Measurements from ENCODE around the gene GDF15. TPM values are rescaled to one million over a fixed set of nuclear protein-coding genes. Genes with fewer than 3 reads are reported as not detected.

The GDF15 gene
- total RNA-seq, 2 donors from 2014 or later = 0.45 to 0.50 TPM

DNA sequence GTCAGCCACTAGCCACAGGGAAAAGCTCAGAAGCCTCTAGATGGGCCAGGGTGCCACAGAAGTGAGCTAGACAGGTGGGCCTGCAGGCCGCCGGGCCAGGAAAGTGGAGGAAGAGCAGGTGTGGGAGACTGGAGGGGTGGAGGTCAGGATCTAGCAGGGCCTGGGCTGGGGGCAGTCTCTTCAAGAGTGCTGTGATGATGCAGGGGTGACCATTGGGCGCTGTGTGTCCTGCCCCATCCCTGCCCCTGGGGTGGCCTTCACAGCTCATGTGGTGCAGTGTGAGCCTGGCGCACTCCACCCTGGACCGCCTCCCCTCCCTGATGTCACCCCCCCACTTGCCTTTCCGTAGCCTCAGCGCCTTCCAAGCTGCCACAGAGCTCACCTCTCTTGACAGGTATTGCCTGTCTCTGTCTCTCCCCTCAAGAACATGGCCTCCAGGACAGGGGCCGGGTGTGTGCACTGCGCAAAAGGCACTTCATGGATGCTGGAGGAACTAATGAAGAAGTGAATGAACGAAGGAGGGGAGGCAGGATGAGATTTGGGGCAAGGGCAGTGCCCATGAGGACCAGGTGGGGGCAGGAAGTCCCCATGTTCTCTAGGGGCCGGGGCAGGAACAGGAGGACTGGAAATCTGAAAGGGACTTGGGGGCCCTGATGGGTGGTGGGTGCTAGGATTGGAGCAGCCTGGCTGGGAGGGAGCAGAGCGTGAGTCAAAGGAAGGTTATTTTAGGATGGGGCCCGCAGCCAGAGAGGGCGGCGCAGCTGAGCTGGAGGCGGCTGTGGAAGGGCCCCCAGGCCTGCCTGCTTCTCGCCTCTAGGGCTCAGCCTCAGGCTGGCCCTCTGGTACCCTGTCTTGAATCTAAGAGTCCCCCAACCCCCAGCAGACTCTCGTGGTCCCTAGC, 39.8 kb downstream of the GDF15 start:
- Mint-ChIP-seq H3K4me1 (peaks cover 27% of the 10 kb centered on the region), H3K36me3 (ENCODE audit: low read depth) (peaks cover 19% of the 10 kb centered on the region), H3K9me3 (no peaks in the 10 kb centered on the region), H3K4me3 (no peak overlapping the region), H3K27ac (peak overlapping the region; percentile 68), H3K27me3 (no peaks in the 10 kb centered on the region)
- ATAC-seq (replicated peaks) = no peak

DNA sequence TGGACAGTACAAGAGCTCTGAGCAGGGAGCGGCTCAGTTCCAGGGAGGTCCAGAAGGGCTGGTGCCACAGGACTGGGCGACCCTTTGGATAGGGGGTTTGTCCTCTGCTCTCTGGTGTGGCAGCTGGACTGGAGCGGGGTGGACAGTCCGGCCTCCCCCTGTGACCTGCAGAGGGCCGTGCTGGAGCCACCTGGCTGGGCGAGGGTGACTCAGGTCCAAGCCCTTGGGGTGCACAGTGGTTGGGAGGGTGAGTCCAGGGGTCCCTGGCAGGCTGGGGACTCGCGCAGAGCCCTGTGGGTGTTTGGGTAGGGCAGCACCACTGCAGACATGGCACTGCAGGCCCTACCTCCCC, 40.4 kb downstream of the GDF15 start:
- no peak for ATAC-seq (replicated peaks)
- Mint-ChIP-seq H3K27me3 (no peaks in the 10 kb centered on the region), H3K36me3 (ENCODE audit: low read depth) (peaks cover 18% of the 10 kb centered on the region), H3K4me1 (peaks cover 23% of the 10 kb centered on the region), H3K9me3 (no peaks in the 10 kb centered on the region), H3K4me3 (no peak overlapping the region), H3K27ac (no peak overlapping the region)

GRCh38 chr19:18427080-18427742, 41.3 kb downstream of the GDF15 start:
- Mint-ChIP-seq H3K27me3 (no peaks in the 10 kb centered on the region), H3K36me3 (ENCODE audit: low read depth) (peaks cover 15% of the 10 kb centered on the region), H3K4me3 (no peak overlapping the region), H3K9me3 (no peaks in the 10 kb centered on the region), H3K4me1 (peaks cover 14% of the 10 kb centered on the region), H3K27ac (no peak overlapping the region)
- ATAC-seq (replicated peaks) = no peak

DNA sequence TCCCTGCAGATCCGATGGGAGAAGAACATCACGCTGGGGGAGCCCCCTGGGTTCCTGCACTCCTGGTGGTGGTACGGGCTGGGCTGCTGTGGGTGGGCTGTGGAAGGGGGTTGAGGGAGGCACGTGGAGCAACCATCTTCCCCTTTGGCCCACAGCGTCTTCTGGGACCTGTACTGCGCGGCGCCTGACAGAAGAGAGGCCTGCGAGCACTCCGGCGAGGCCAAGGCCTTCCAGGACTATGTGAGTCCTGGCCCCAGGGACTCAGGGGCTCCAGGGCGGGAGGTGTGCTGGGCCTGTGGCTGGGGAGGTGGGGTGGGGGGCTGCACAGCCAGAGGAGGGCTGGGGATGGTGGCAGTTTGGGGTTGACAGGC, 41.8 kb downstream of the GDF15 start:
- no peaks in the 10 kb centered on the region for H3K27me3 Mint-ChIP-seq
- H3K9me3 Mint-ChIP-seq = no peaks in the 10 kb centered on the region
- peaks cover 13% of the 10 kb centered on the region for H3K4me1 Mint-ChIP-seq
- peaks cover 13% of the 10 kb centered on the region for H3K36me3 Mint-ChIP-seq (ENCODE audit: low read depth)
- H3K4me3 Mint-ChIP-seq = no peak overlapping the region
- no peak for ATAC-seq (replicated peaks)
- no peak overlapping the region for H3K27ac Mint-ChIP-seq

GRCh38 chr19:18428173-18428786, 42.3 kb downstream of the GDF15 start:
- H3K4me1 Mint-ChIP-seq = peaks cover 7% of the 10 kb centered on the region
- ATAC-seq (replicated peaks) = no peak
- no peaks in the 10 kb centered on the region for H3K9me3 Mint-ChIP-seq
- H3K36me3 Mint-ChIP-seq (ENCODE audit: low read depth) = peaks cover 7% of the 10 kb centered on the region
- no peak overlapping the region for H3K4me3 Mint-ChIP-seq
- no peak overlapping the region for H3K27ac Mint-ChIP-seq
- no peaks in the 10 kb centered on the region for H3K27me3 Mint-ChIP-seq

GRCh38 chr19:18428787-18429674, 43.1 kb downstream of the GDF15 start:
- peak; percentile 87 for ATAC-seq (replicated peaks)
- no peak overlapping the region for H3K27ac Mint-ChIP-seq
- no peaks in the 10 kb centered on the region for H3K9me3 Mint-ChIP-seq
- peaks cover 7% of the 10 kb centered on the region for H3K4me1 Mint-ChIP-seq
- H3K27me3 Mint-ChIP-seq = no peaks in the 10 kb centered on the region
- H3K36me3 Mint-ChIP-seq (ENCODE audit: low read depth) = peaks cover 8% of the 10 kb centered on the region
- peak overlapping the region; percentile 48 for H3K4me3 Mint-ChIP-seq

DNA sequence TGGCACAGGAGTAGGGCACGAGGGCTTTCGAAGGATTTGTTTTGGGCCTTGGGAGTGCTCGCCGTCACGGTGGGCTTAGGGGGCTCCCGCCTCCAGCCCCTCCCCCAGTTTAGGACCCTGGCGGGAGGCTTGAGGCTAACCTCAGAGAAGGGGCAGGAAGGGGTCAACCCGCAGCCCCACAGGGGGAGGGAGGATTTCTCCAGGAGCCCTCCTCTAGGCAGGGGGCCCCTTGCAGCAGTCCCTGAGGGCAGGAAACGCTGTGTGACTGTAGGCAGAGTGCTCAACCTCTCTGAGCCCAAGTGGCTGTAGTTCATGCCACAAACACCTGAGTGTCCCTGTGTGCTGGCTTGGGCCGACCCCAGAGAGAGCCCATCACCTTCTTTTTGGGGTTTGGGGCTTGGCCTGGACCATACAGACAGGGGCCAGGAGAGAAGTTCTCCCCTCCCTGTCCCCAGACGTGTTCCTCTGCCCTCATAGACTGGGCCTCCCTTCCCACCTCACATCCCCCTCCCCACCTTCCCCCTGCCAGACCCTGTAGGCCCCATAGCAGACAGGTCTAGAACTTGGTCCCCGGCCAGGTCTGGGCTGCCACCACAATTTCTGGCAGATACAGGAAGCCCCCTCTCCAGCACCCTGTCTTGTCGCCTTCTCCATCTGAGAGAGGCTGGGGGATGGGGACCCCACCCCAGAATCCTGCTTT, 43.9 kb downstream of the GDF15 start:
- Mint-ChIP-seq H3K27ac (no peak overlapping the region), H3K4me1 (peaks cover 7% of the 10 kb centered on the region), H3K27me3 (no peaks in the 10 kb centered on the region), H3K4me3 (peak overlapping the region; percentile 48), H3K36me3 (ENCODE audit: low read depth) (peaks cover 17% of the 10 kb centered on the region), H3K9me3 (no peaks in the 10 kb centered on the region)
- no peak for ATAC-seq (replicated peaks)

- ATAC-seq (replicated peaks) = no peak
- Mint-ChIP-seq H3K27me3 (no peaks in the 10 kb centered on the region), H3K9me3 (no peaks in the 10 kb centered on the region), H3K4me1 (peaks cover 5% of the 10 kb centered on the region), H3K4me3 (no peak overlapping the region), H3K36me3 (ENCODE audit: low read depth) (peaks cover 20% of the 10 kb centered on the region), H3K27ac (no peak overlapping the region)
These were observed 44.6 kb downstream of the GDF15 start for GRCh38 chr19:18430417-18431144.

GRCh38 chr19:18431351-18432197, 45.6 kb downstream of the GDF15 start:
- Mint-ChIP-seq H3K9me3 (no peaks in the 10 kb centered on the region), H3K27ac (no peak overlapping the region), H3K4me3 (no peak overlapping the region)

GRCh38 chr19:18432275-18433014, 46.5 kb downstream of the GDF15 start:
- no peak for ATAC-seq (replicated peaks)
- Mint-ChIP-seq H3K27me3 (no peaks in the 10 kb centered on the region), H3K27ac (no peak overlapping the region), H3K36me3 (ENCODE audit: low read depth) (peaks cover 20% of the 10 kb centered on the region), H3K4me1 (no peaks in the 10 kb centered on the region), H3K4me3 (peak overlapping the region; percentile 30), H3K9me3 (no peaks in the 10 kb centered on the region)

More at GRCh38 chr19:18431351-18432197, 45.6 kb downstream of the GDF15 start:
- Mint-ChIP-seq H3K36me3 (ENCODE audit: low read depth) (peaks cover 20% of the 10 kb centered on the region), H3K27me3 (no peaks in the 10 kb centered on the region), H3K4me1 (no peaks in the 10 kb centered on the region)
- ATAC-seq (replicated peaks) = no peak

DNA sequence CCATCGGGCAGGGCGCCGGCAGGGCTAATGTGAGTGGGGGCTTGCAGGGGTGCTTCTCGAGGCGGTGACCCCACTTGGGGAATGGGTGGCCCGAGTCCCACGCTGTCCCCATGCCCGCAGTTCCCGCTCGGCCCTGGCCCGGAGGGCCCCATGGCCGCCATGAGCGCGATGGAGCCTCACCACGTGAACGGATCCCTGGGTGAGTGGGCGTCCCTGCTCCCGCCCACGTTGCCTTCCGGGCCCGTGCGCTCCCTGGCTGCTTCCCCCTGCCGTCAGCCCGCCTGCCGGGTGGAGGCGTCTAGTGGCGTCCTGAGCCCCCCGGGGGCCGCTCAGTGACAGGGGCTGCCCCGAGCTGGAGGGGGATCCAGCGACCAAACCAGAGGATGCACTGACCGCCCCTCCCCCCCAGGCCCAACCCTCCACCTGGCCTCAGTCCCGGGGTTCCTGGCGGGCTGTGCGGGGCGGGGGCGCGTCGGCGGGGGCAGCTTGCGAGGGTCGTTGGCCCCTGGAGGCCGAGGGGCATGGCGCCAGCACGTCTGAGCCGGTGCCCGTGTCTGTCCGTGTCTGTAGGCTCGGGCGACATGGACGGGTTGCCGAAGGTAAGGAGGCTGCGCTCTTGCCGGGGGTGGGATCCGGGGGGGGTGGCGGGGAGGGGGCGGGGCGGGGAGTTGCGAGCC, 47.2 kb downstream of the GDF15 start:
- H3K4me1 Mint-ChIP-seq = no peaks in the 10 kb centered on the region
- no peaks in the 10 kb centered on the region for H3K9me3 Mint-ChIP-seq
- no peak overlapping the region for H3K27ac Mint-ChIP-seq
- H3K4me3 Mint-ChIP-seq = peak overlapping the region; percentile 30
- no peak for ATAC-seq (replicated peaks)
- H3K36me3 Mint-ChIP-seq (ENCODE audit: low read depth) = peaks cover 20% of the 10 kb centered on the region
- no peaks in the 10 kb centered on the region for H3K27me3 Mint-ChIP-seq

Data from activated T-helper 17 cell treated with anti-CD3 and anti-CD28 coated beads, Interleukin-2, amount 50 U/mL, for 72 hours (primary cell).